Naive thymus-derived CD8-positive, alpha-beta T cell (primary cell): ENCODE results near the gene LSAMP. TPM values are rescaled to one million over a fixed set of nuclear protein-coding genes. Genes with fewer than 3 reads are reported as not detected.

Source experiments
- ATAC-seq, 2 donors: fragments of 150-1000 bp; cut with Tn5 transposase in 1 of 2; sonication (Bioruptor Pico), chemical (Tn5 transposase) in 1 of 2; 1 replicate in 1 of 2; 2 replicates in 1 of 2; pipeline ENCODE4 v1.10.0; 2021; ENCODE audit warnings: mild to moderate bottlenecking in 2 of 2, moderate library complexity in 2 of 2
- POLR2A ChIA-PET: fragments of 350-600 bp; sonication (Branson Sonifier 250); formaldehyde crosslinking; loops from one replicate; lab custom pipeline; 2021; ENCODE audit warnings: antibody characterized with exemption; lab: Charles Lee
- DNase-seq, 10 donors: peaks; one replicate each; pipeline versions ENCODE4 v3.0.0 to v3.0.0-alpha.2; 2020 to 2022
- H3K27ac Mint-ChIP-seq, 10 donors: one replicate each; pipeline ENCODE4 v1.8.0; 2020 to 2022; ENCODE audit warnings: mild to moderate bottlenecking in 10 of 10, mixed read lengths in 10 of 10, moderate library complexity in 4 of 10, inconsistent platforms in 1 of 10
- H3K27me3 Mint-ChIP-seq, 5 donors: one replicate each; pipeline ENCODE4 v1.8.0; 2021 to 2022; ENCODE audit warnings: mixed read lengths in 5 of 5
- H3K36me3 Mint-ChIP-seq, 3 donors: one replicate each; pipeline ENCODE4 v1.8.0; 2020 to 2022; ENCODE audit warnings: mixed read lengths in 3 of 3, mild to moderate bottlenecking in 2 of 3, inconsistent platforms in 1 of 3
- H3K4me1 Mint-ChIP-seq, 4 donors: one replicate each; pipeline ENCODE4 v1.8.0; 2021 to 2022; ENCODE audit warnings: mixed read lengths in 4 of 4
- H3K4me3 Mint-ChIP-seq, 10 donors: one replicate each; pipeline ENCODE4 v1.8.0; 2020 to 2022; ENCODE audit warnings: mild to moderate bottlenecking in 10 of 10, mixed read lengths in 10 of 10, moderate library complexity in 6 of 10, inconsistent platforms in 1 of 10
- H3K9me3 Mint-ChIP-seq, 9 donors: one replicate each; pipeline ENCODE4 v1.8.0; 2020 to 2022; ENCODE audit warnings: mixed read lengths in 9 of 9, mild to moderate bottlenecking in 3 of 9, inconsistent platforms in 1 of 9, moderate library complexity in 1 of 9
- polyA plus RNA-seq, 3 donors: library from polyadenylated mRNA; unstranded; fragments of 300-500 nt; fragmentation: Illumina TruSeq; gene quantifications; one replicate each; pipeline ENCODE4 v1.2.3, GENCODE V29; 2021
- total RNA-seq, 8 experiments: library from RNA in 2 of 8; stranded (reverse) in 2 of 8; gene quantifications; one replicate each; pipeline ENCODE4 v1.2.3 and lab custom pipeline; 2021 to 2026

LSAMP gene
- total and polyA plus RNA-seq, 5 experiments from 2014 or later: not detected

GRCh38 chr3:115899535-115899934 is 545.8 kb downstream of the LSAMP start:
- Mint-ChIP-seq H3K27ac (no peak overlapping the region), H3K36me3 (peaks cover 0 to 2% (median 0%) of the 10 kb centered on the region in 3 donors), H3K4me3 (no peak overlapping the region), H3K9me3 (peaks cover 0 to 4% (median 0%) of the 10 kb centered on the region in 9 donors), H3K4me1 (no peaks in the 10 kb centered on the region), H3K27me3 (peaks cover 2 to 19% (median 6%) of the 10 kb centered on the region in 5 donors)
- DNase-seq (no peak), ATAC-seq (no peak)
- POLR2A ChIA-PET: no interaction called here

GRCh38 chr3:115898656-115899410 is 546.5 kb downstream of the LSAMP start:
- ATAC-seq (no peak), DNase-seq (no peak)
- POLR2A ChIA-PET: interaction anchor here (0.5 kb wide), 1 partner anchor 116 kb away, joined by 3 read pairs; no protein-coding TSS in a partner anchor
- H3K27ac Mint-ChIP-seq: no peak overlapping the region
- no peak overlapping the region for H3K4me3 Mint-ChIP-seq
- peaks cover 0 to 2% (median 0%) of the 10 kb centered on the region in 3 donors for H3K36me3 Mint-ChIP-seq
- H3K4me1 Mint-ChIP-seq: no peaks in the 10 kb centered on the region
- H3K9me3 Mint-ChIP-seq: peaks cover 0 to 4% (median 0%) of the 10 kb centered on the region in 9 donors
- H3K27me3 Mint-ChIP-seq: peaks cover 2 to 19% (median 7%) of the 10 kb centered on the region in 5 donors

- POLR2A ChIA-PET: no interaction called here
- DNase-seq: no peak
- peaks cover 0 to 3% (median 0%) of the 10 kb centered on the region in 9 donors for H3K9me3 Mint-ChIP-seq
Measured at GRCh38 chr3:115891006-115891636, 554.2 kb downstream of the LSAMP start.

GRCh38 chr3:115890579-115890978 is 554.7 kb downstream of the LSAMP start:
- DNase-seq (no peak), ATAC-seq (no peak)
- H3K36me3 Mint-ChIP-seq: no peaks in the 10 kb centered on the region
- peaks cover 4 to 39% (median 4%) of the 10 kb centered on the region in 5 donors for H3K27me3 Mint-ChIP-seq
- H3K27ac Mint-ChIP-seq: no peak overlapping the region
- H3K4me3 Mint-ChIP-seq: no peak overlapping the region
- POLR2A ChIA-PET: no interaction called here
- no peaks in the 10 kb centered on the region for H3K4me1 Mint-ChIP-seq
- H3K9me3 Mint-ChIP-seq: peaks cover 0 to 3% (median 0%) of the 10 kb centered on the region in 9 donors

More at GRCh38 chr3:115891006-115891636, 554.2 kb downstream of the LSAMP start:
- no peaks in the 10 kb centered on the region for H3K36me3 Mint-ChIP-seq
- no peak overlapping the region for H3K27ac Mint-ChIP-seq
- no peaks in the 10 kb centered on the region for H3K4me1 Mint-ChIP-seq
- H3K27me3 Mint-ChIP-seq: peaks cover 4 to 39% (median 4%) of the 10 kb centered on the region in 5 donors
- no peak for ATAC-seq
- no peak overlapping the region for H3K4me3 Mint-ChIP-seq

- Mint-ChIP-seq H3K9me3 (no peaks in the 10 kb centered on the region), H3K4me1 (no peaks in the 10 kb centered on the region), H3K27me3 (peaks cover 7 to 43% (median 15%) of the 10 kb centered on the region in 5 donors), H3K36me3 (no peaks in the 10 kb centered on the region), H3K27ac (no peak overlapping the region), H3K4me3 (no peak overlapping the region)
- DNase-seq (no peak), ATAC-seq (no peak)
- POLR2A ChIA-PET: no interaction called here
Measured at GRCh38 chr3:115885621-115886020, 559.7 kb downstream of the LSAMP start.

- Mint-ChIP-seq H3K27ac (no peak overlapping the region), H3K9me3 (no peaks in the 10 kb centered on the region), H3K27me3 (peaks cover 2 to 10% (median 4%) of the 10 kb centered on the region in 5 donors), H3K36me3 (no peaks in the 10 kb centered on the region), H3K4me1 (peaks cover 0 to 13% (median 3%) of the 10 kb centered on the region in 4 donors), H3K4me3 (peak overlapping the region in 1 of 10 donors; percentile 11)
- POLR2A ChIA-PET: no interaction called here
- no peak for DNase-seq
- no peak for ATAC-seq
Measured at GRCh38 chr3:115877615-115877899, 567.7 kb downstream of the LSAMP start.

GRCh38 chr3:115876876-115877614 is 568.2 kb downstream of the LSAMP start:
- Mint-ChIP-seq H3K36me3 (no peaks in the 10 kb centered on the region), H3K27ac (no peak overlapping the region), H3K4me1 (peaks cover 0 to 13% (median 3%) of the 10 kb centered on the region in 4 donors), H3K4me3 (peak overlapping the region in 1 of 10 donors; percentile 11), H3K27me3 (peaks cover 3 to 9% (median 6%) of the 10 kb centered on the region in 5 donors), H3K9me3 (no peaks in the 10 kb centered on the region)
- no peak for ATAC-seq
- no peak for DNase-seq
- POLR2A ChIA-PET: no interaction called here

GRCh38 chr3:115875460-115875859 is 569.8 kb downstream of the LSAMP start:
- Mint-ChIP-seq H3K4me1 (peaks cover 0 to 13% (median 3%) of the 10 kb centered on the region in 4 donors), H3K4me3 (no peak overlapping the region), H3K36me3 (no peaks in the 10 kb centered on the region), H3K27me3 (peaks cover 3 to 14% (median 5%) of the 10 kb centered on the region in 5 donors), H3K9me3 (no peaks in the 10 kb centered on the region), H3K27ac (no peak overlapping the region)
- ATAC-seq: no peak
- POLR2A ChIA-PET: no interaction called here
- DNase-seq: no peak

- no peak overlapping the region for H3K27ac Mint-ChIP-seq
Measured at GRCh38 chr3:115871735-115872134, 573.6 kb downstream of the LSAMP start.

GRCh38 chr3:115864911-115865310 is 580.4 kb downstream of the LSAMP start:
- POLR2A ChIA-PET: no interaction called here
- H3K36me3 Mint-ChIP-seq: no peaks in the 10 kb centered on the region
- no peak for ATAC-seq
- no peak overlapping the region for H3K4me3 Mint-ChIP-seq
- DNase-seq: no peak
- no peaks in the 10 kb centered on the region for H3K4me1 Mint-ChIP-seq
- peaks cover 9 to 63% (median 31%) of the 10 kb centered on the region in 5 donors for H3K27me3 Mint-ChIP-seq
- no peaks in the 10 kb centered on the region for H3K9me3 Mint-ChIP-seq
- H3K27ac Mint-ChIP-seq: no peak overlapping the region

More at GRCh38 chr3:115871735-115872134, 573.6 kb downstream of the LSAMP start:
- no peaks in the 10 kb centered on the region for H3K9me3 Mint-ChIP-seq
- peaks cover 0 to under 1% (median 0%) of the 10 kb centered on the region in 4 donors for H3K4me1 Mint-ChIP-seq
- ATAC-seq (no peak), DNase-seq (no peak)
- H3K27me3 Mint-ChIP-seq: peaks cover 2 to 20% (median 6%) of the 10 kb centered on the region in 5 donors
- no peak overlapping the region for H3K4me3 Mint-ChIP-seq
- no peaks in the 10 kb centered on the region for H3K36me3 Mint-ChIP-seq
- POLR2A ChIA-PET: no interaction called here

- no peaks in the 10 kb centered on the region for H3K9me3 Mint-ChIP-seq
- H3K36me3 Mint-ChIP-seq: no peaks in the 10 kb centered on the region
- POLR2A ChIA-PET: no interaction called here
- ATAC-seq (no peak), DNase-seq (no peak)
- H3K4me1 Mint-ChIP-seq: peaks cover 0 to 3% (median 0%) of the 10 kb centered on the region in 4 donors
- H3K27me3 Mint-ChIP-seq: peaks cover 16 to 83% (median 41%) of the 10 kb centered on the region in 5 donors
- H3K4me3 Mint-ChIP-seq: no peak overlapping the region
- H3K27ac Mint-ChIP-seq: no peak overlapping the region
Measured at GRCh38 chr3:115862849-115863248, 582.4 kb downstream of the LSAMP start.

GRCh38 chr3:115862099-115862498 is 583.2 kb downstream of the LSAMP start:
- DNase-seq (no peak), ATAC-seq (no peak)
- POLR2A ChIA-PET: no interaction called here
- no peak overlapping the region for H3K4me3 Mint-ChIP-seq
- H3K36me3 Mint-ChIP-seq: no peaks in the 10 kb centered on the region
- peaks cover 20 to 80% (median 44%) of the 10 kb centered on the region in 5 donors for H3K27me3 Mint-ChIP-seq
- peaks cover 0 to 3% (median 0%) of the 10 kb centered on the region in 4 donors for H3K4me1 Mint-ChIP-seq
- H3K9me3 Mint-ChIP-seq: no peaks in the 10 kb centered on the region
- H3K27ac Mint-ChIP-seq: no peak overlapping the region
